SU-DHL-6 (cell line): ENCODE results near the gene PPP1R14C.

ENCODE experiments used
- EZH2phosphoT487 ChIP-seq: fragments of 200-600 bp; sonication (generic), shearing (Covaris generic); conservative IDR thresholded peaks from 2 replicates; pipeline ENCODE4 v1.6.1; 2018; ENCODE audit warnings: mild to moderate bottlenecking, antibody characterized with exemption, low read length, moderate library complexity, mixed read lengths
- TF ChIP-seq, protein P1 (sequence below): fragments of 200-600 bp; sonication (generic); IDR thresholded peaks from one replicate; pipeline ENCODE4 v1.5.1; 2017; ENCODE audit warnings: antibody characterized with exemption, mild to moderate bottlenecking, low read length, moderate library complexity; ENCODE audit not compliant: insufficient read depth, poor library complexity, severe bottlenecking

DNA sequence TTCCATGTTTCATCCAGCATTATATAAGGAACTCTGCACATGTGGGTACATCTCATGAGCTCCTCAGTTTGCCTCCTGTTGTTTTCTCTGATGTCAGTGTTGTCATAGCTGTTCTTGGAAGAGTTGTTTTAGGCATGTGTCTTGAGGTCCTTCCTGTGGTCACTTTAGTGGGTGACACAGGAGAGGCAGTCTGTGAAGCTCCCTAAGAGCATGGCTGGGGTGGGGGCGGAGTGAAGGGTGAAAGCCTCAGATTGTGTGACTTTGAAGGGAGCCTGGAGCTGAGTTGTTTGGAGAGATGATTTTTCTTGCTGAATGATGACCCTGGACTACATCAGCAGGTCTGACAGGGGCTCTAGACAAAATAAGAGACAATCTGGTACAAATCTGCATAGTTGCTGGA lies 37.7 kb downstream of the PPP1R14C start:
- TF ChIP-seq, protein P1, sequence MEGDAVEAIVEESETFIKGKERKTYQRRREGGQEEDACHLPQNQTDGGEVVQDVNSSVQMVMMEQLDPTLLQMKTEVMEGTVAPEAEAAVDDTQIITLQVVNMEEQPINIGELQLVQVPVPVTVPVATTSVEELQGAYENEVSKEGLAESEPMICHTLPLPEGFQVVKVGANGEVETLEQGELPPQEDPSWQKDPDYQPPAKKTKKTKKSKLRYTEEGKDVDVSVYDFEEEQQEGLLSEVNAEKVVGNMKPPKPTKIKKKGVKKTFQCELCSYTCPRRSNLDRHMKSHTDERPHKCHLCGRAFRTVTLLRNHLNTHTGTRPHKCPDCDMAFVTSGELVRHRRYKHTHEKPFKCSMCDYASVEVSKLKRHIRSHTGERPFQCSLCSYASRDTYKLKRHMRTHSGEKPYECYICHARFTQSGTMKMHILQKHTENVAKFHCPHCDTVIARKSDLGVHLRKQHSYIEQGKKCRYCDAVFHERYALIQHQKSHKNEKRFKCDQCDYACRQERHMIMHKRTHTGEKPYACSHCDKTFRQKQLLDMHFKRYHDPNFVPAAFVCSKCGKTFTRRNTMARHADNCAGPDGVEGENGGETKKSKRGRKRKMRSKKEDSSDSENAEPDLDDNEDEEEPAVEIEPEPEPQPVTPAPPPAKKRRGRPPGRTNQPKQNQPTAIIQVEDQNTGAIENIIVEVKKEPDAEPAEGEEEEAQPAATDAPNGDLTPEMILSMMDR = no peak
- TF ChIP-seq EZH2phosphoT487 = no peak
